ENCODE data around the gene MACROH2A2. TPM values are rescaled to one million over a fixed set of nuclear protein-coding genes. Genes with fewer than 3 reads are reported as not detected.

The MACROH2A2 gene
- total and polyA plus RNA-seq, 2 of the 8 experiments (the other 6 are each of a cell fraction or from before 2014, with no cell fraction given) = 7.9 to 9.3 TPM

- TF ChIP-seq SIN3A (conservative IDR thresholded peaks at IDR 0.05 in 1 of 2, IDR thresholded peaks at IDR 0.05 in 1 of 2; ENCODE audit: low read depth in 1 of 2, low read length in 2 of 2) (no peak), KDM1A (IDR thresholded peaks at IDR 0.05; ENCODE audit: borderline replicate concordance, low read length) (no peak)
Observed at GRCh38 chr10:70117646-70118045, 65.0 kb downstream of the MACROH2A2 start (continued).
